ENCODE data around the gene ERC2.

The ERC2 gene

DNA sequence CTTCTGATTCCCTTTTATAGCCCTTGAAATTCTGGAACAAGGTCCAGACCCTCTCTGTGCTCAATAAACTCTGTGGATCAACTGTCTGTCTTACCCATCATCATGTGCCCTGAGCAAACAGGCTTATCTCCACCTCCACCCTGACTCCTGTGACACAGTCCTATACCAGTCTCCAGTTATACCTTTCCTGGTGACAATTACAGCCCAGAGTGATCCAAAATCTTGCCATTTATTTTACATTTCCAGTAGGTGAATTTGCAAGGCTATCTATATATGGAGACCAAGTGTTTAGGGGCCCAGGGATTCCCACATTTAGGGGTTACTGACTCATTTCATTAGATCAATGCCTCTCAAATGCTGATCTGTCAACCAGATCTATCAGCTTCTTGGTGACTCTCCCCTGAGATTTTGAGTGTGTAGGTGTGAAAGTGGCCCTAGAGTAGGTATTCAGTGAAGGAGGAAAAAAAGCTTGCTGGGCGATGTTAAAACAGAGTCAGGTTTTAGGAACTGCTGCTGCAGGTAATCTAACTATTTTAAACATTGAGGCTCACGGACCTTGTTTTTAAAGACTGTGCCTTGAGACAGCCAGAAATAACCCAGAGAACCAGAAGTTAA lies 751.5 kb downstream of the ERC2 start:
- no peaks in the 10 kb centered on the region for H3K9me3 ChIP-seq (ENCODE audit: insufficient read depth, low read depth, low read length)
- no CpG with 5 or more reads among the region's 2 CpGs for WGBS (ENCODE audit: extremely low coverage, insufficient coverage, insufficient read length)

DNA sequence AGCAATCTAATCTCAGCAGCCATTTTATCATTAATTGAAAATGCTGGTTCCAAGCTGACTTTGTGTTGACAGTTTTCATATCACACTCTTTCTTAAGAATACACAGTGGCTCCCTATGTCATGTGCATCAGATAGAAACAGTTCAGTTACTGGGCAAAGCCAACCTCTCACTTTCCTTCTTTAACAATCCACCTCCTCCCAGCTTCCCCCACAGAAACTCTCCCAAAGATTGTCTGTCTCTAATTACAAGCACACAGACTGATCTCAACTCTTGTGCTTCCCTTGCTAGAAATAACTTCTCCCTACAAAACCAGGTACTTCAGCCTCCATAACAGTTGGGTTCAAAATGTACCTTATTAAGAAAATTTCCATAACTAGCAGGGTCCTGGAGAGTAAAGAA lies 752.2 kb downstream of the ERC2 start:
- Histone ChIP-seq H3K27ac (ENCODE audit: low read depth, low read length) (no peak overlapping the region), H2AFZ (ENCODE audit: insufficient read depth, low read length, poor library complexity) (no peak overlapping the region), H3K36me3 (ENCODE audit: control insufficient read depth in 1 of 2, insufficient read depth in 2 of 2, low read length in 2 of 2) (no peaks in the 10 kb centered on the region), H4K8ac (ENCODE audit: low read depth, low read length) (no peak overlapping the region), H3K9me3 (ENCODE audit: insufficient read depth, low read depth, low read length) (no peaks in the 10 kb centered on the region), H3K14ac (ENCODE audit: low read length) (no peak overlapping the region), H3K4me2 (ENCODE audit: low read length) (no peak overlapping the region), H3K18ac (ENCODE audit: low read length) (no peak overlapping the region), H2BK120ac (ENCODE audit: insufficient read depth, low read length, poor library complexity) (no peak overlapping the region), H3K9ac (ENCODE audit: low read length) (no peak overlapping the region), H2AK5ac (ENCODE audit: low read length) (no peak overlapping the region), H3K4me3 (ENCODE audit: low read depth, low read length) (no peak overlapping the region), H2BK5ac (ENCODE audit: low read depth, low read length, poor library complexity) (no peak overlapping the region), H3K27me3 (ENCODE audit: insufficient read depth, low read length) (no peaks in the 10 kb centered on the region), H2BK12ac (ENCODE audit: low read length) (no peak overlapping the region), H3K4me1 (ENCODE audit: control insufficient read depth in 1 of 2, insufficient read depth in 2 of 2, low read length in 2 of 2) (no peaks in the 10 kb centered on the region), H3K79me2 (ENCODE audit: control insufficient read depth, insufficient read depth, low read length, poor library complexity) (no peaks in the 10 kb centered on the region), H3K79me1 (ENCODE audit: low read length) (no peaks in the 10 kb centered on the region), H4K91ac (ENCODE audit: low read depth, low read length) (no peak overlapping the region), H3K23ac (ENCODE audit: low read length) (no peak overlapping the region), H3K4ac (ENCODE audit: low read depth, low read length) (no peak overlapping the region), H4K12ac (ENCODE audit: low read depth, low read length) (no peak overlapping the region)
- no peak for DNase-seq

More for the DNA sequence above, 751.5 kb downstream of the ERC2 start:
- no peak overlapping the region for H3K14ac ChIP-seq (ENCODE audit: low read length)
- no peaks in the 10 kb centered on the region for H3K79me2 ChIP-seq (ENCODE audit: control insufficient read depth, insufficient read depth, low read length, poor library complexity)
- no peak overlapping the region for H4K8ac ChIP-seq (ENCODE audit: low read depth, low read length)
- H3K23ac ChIP-seq (ENCODE audit: low read length), result no peak overlapping the region
- H3K4ac ChIP-seq (ENCODE audit: low read depth, low read length), result no peak overlapping the region
- H2AFZ ChIP-seq (ENCODE audit: insufficient read depth, low read length, poor library complexity), result no peak overlapping the region
- no peak overlapping the region for H3K27ac ChIP-seq (ENCODE audit: low read depth, low read length)
- H2BK120ac ChIP-seq (ENCODE audit: insufficient read depth, low read length, poor library complexity), result no peak overlapping the region
- H3K9ac ChIP-seq (ENCODE audit: low read length), result no peak overlapping the region
- no peak overlapping the region for H3K18ac ChIP-seq (ENCODE audit: low read length)
- H2BK12ac ChIP-seq (ENCODE audit: low read length), result peak overlapping the region; percentile 52
- H3K79me1 ChIP-seq (ENCODE audit: low read length), result peaks cover 2% of the 10 kb centered on the region
- H3K4me2 ChIP-seq (ENCODE audit: low read length), result no peak overlapping the region
- no peak overlapping the region for H2BK5ac ChIP-seq (ENCODE audit: low read depth, low read length, poor library complexity)
- no peaks in the 10 kb centered on the region for H3K36me3 ChIP-seq (ENCODE audit: control insufficient read depth in 1 of 2, insufficient read depth in 2 of 2, low read length in 2 of 2)
- H3K27me3 ChIP-seq (ENCODE audit: insufficient read depth, low read length), result no peaks in the 10 kb centered on the region
- DNase-seq, result no peak
- no peak overlapping the region for H3K4me3 ChIP-seq (ENCODE audit: low read depth, low read length)
- H4K12ac ChIP-seq (ENCODE audit: low read depth, low read length), result no peak overlapping the region
- no peak overlapping the region for H4K91ac ChIP-seq (ENCODE audit: low read depth, low read length)
- no peak overlapping the region for H2AK5ac ChIP-seq (ENCODE audit: low read length)
- H3K4me1 ChIP-seq (ENCODE audit: control insufficient read depth in 1 of 2, insufficient read depth in 2 of 2, low read length in 2 of 2), result no peaks in the 10 kb centered on the region

DNA sequence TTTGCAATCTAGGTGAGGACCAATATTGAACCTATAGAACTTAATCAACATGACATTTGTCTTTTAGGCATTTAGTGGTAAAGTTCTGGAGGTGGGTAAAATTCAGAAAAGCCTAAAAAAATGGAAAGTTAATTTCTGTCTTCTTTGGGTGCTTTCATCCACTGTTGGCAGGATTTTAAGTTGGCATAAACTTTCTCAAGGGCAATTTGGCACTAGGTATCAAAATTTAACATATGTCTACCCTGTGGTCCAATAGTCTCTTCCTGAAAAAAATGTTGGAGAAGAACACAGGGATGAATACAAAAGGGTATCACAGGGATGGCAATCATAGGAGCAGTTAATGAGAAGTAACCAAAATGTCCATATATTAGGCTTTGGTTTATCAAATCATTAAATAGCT lies 754.2 kb downstream of the ERC2 start:
- Histone ChIP-seq H3K9me3 (ENCODE audit: insufficient read depth, low read depth, low read length) (no peaks in the 10 kb centered on the region), H3K27ac (ENCODE audit: low read depth, low read length) (no peak overlapping the region), H2AFZ (ENCODE audit: insufficient read depth, low read length, poor library complexity) (no peak overlapping the region), H3K18ac (ENCODE audit: low read length) (no peak overlapping the region), H3K79me2 (ENCODE audit: control insufficient read depth, insufficient read depth, low read length, poor library complexity) (no peaks in the 10 kb centered on the region), H3K9ac (ENCODE audit: low read length) (no peak overlapping the region), H2BK120ac (ENCODE audit: insufficient read depth, low read length, poor library complexity) (no peak overlapping the region), H3K14ac (ENCODE audit: low read length) (no peak overlapping the region), H3K79me1 (ENCODE audit: low read length) (peaks cover 2% of the 10 kb centered on the region), H3K23ac (ENCODE audit: low read length) (no peak overlapping the region), H3K4me2 (ENCODE audit: low read length) (no peak overlapping the region), H3K4me1 (ENCODE audit: control insufficient read depth in 1 of 2, insufficient read depth in 2 of 2, low read length in 2 of 2) (no peaks in the 10 kb centered on the region), H4K8ac (ENCODE audit: low read depth, low read length) (no peak overlapping the region), H2BK12ac (ENCODE audit: low read length) (no peak overlapping the region), H3K4me3 (ENCODE audit: low read depth, low read length) (no peak overlapping the region), H3K27me3 (ENCODE audit: insufficient read depth, low read length) (no peaks in the 10 kb centered on the region), H2BK5ac (ENCODE audit: low read depth, low read length, poor library complexity) (no peak overlapping the region), H3K36me3 (ENCODE audit: control insufficient read depth in 1 of 2, insufficient read depth in 2 of 2, low read length in 2 of 2) (no peaks in the 10 kb centered on the region), H4K91ac (ENCODE audit: low read depth, low read length) (no peak overlapping the region), H2AK5ac (ENCODE audit: low read length) (no peak overlapping the region), H4K12ac (ENCODE audit: low read depth, low read length) (no peak overlapping the region), H3K4ac (ENCODE audit: low read depth, low read length) (no peak overlapping the region)
- DNase-seq, result no peak

DNA sequence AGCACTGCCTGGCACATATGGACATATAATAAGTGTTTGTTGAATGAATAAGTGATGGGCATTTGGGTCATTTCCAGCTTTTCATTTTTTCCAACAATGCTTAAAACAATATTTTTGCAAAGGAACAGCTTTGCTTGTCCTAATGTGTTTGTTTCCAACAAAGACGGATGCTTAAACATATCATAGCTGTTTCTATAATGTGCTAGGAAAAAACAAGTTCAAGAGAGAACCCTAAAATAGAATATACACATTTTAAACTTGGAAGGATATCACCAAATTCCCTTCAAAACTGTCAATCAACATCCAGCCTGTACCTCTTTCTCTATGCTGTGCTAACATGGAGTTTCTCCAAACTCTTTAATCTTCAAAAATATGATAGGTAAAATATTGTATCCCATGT lies 756.6 kb downstream of the ERC2 start:
- H3K23ac ChIP-seq (ENCODE audit: low read length), result no peak overlapping the region
- H3K4me2 ChIP-seq (ENCODE audit: low read length), result no peak overlapping the region
- no peak overlapping the region for H2AK5ac ChIP-seq (ENCODE audit: low read length)
- no peak overlapping the region for H3K27ac ChIP-seq (ENCODE audit: low read depth, low read length)
- no peak overlapping the region for H3K9ac ChIP-seq (ENCODE audit: low read length)
- no peak overlapping the region for H3K4ac ChIP-seq (ENCODE audit: low read depth, low read length)
- no peaks in the 10 kb centered on the region for H3K27me3 ChIP-seq (ENCODE audit: insufficient read depth, low read length)
- H3K18ac ChIP-seq (ENCODE audit: low read length), result no peak overlapping the region
- H3K14ac ChIP-seq (ENCODE audit: low read length), result no peak overlapping the region
- no peaks in the 10 kb centered on the region for H3K9me3 ChIP-seq (ENCODE audit: insufficient read depth, low read depth, low read length)
- H4K8ac ChIP-seq (ENCODE audit: low read depth, low read length), result no peak overlapping the region
- no peak for DNase-seq
- H3K4me3 ChIP-seq (ENCODE audit: low read depth, low read length), result no peak overlapping the region
- no peak overlapping the region for H2BK12ac ChIP-seq (ENCODE audit: low read length)
- H3K79me2 ChIP-seq (ENCODE audit: control insufficient read depth, insufficient read depth, low read length, poor library complexity), result no peaks in the 10 kb centered on the region
- no peaks in the 10 kb centered on the region for H3K36me3 ChIP-seq (ENCODE audit: control insufficient read depth in 1 of 2, insufficient read depth in 2 of 2, low read length in 2 of 2)
- no peak overlapping the region for H2BK120ac ChIP-seq (ENCODE audit: insufficient read depth, low read length, poor library complexity)
- H4K91ac ChIP-seq (ENCODE audit: low read depth, low read length), result no peak overlapping the region
- no peak overlapping the region for H2AFZ ChIP-seq (ENCODE audit: insufficient read depth, low read length, poor library complexity)
- no peak overlapping the region for H4K12ac ChIP-seq (ENCODE audit: low read depth, low read length)
- H2BK5ac ChIP-seq (ENCODE audit: low read depth, low read length, poor library complexity), result no peak overlapping the region
- H3K79me1 ChIP-seq (ENCODE audit: low read length), result peaks cover 2% of the 10 kb centered on the region
- peaks cover 0 to 5% of the 10 kb centered on the region in 2 experiments for H3K4me1 ChIP-seq (ENCODE audit: control insufficient read depth in 1 of 2, insufficient read depth in 2 of 2, low read length in 2 of 2)
- no CpG with 5 or more reads among the region's 1 CpG for WGBS (ENCODE audit: extremely low coverage, insufficient coverage, insufficient read length)
